GM18517 (cell line): Measurements from ENCODE around the gene APOBEC3B.
"Not testable (repeated sequence)": the region's sequence is repeated elsewhere in the genome, so short reads cannot be mapped to it uniquely, and the experiment has no call there.

Experiments used
- ATAC-seq: cut with Tn5 transposase; IDR thresholded peaks from one replicate; pipeline ENCODE4 v1.9.1; 2021; ENCODE audit warnings: mild to moderate bottlenecking, moderate library complexity; ENCODE audit not compliant: unreplicated experiment

APOBEC3B gene

DNA sequence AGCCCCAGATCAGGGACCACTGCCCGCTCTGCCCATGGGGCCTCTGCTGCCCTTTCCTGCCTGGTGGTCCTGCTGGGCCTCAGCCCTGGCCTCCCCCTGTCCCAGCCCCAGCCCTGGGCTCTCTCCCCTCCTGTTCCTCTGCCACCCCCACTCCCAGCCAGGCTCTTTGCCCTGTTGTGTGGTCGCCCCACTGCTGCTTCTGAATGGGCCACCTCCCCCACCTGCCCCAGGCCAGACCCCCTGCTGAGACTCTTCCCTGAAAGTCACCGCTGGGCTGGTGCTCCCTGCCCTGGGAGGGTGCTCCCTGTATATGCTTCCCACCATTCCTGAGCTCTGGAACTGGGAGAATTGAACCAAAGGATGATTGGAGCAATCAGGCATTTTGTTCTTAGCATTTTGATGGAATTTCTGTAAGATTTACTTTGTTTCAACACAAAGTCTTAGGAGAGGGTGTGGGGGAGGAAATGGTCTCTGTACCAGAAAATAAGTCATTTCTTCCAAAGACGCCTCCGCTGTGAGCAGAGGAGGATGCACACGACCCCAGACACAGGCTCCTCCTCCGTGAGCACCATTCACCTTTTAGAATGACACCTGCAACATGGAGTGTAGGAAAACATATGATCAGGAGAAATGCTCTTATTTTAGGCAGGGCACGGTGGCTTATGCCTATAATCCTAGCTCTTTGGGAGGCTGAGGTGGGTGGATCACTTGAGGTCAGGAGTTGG lies 5.2 kb downstream of the APOBEC3B start:
- ATAC-seq: no peak

DNA sequence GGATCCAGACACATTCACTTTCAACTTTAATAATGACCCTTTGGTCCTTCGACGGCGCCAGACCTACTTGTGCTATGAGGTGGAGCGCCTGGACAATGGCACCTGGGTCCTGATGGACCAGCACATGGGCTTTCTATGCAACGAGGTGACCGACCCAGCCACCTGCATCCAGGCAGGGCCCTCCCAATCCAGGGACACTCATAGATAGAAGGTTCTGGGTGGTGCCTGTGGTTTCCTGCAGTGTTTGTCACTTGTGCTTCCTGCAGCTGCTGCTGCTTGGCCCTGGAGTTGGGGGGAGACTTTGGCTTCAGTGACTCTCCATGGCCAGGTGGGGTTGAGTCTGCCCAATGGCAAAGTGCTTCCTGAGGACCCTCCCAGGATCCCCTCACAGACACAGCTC lies 7.3 kb downstream of the APOBEC3B start:
- no peak for ATAC-seq

DNA sequence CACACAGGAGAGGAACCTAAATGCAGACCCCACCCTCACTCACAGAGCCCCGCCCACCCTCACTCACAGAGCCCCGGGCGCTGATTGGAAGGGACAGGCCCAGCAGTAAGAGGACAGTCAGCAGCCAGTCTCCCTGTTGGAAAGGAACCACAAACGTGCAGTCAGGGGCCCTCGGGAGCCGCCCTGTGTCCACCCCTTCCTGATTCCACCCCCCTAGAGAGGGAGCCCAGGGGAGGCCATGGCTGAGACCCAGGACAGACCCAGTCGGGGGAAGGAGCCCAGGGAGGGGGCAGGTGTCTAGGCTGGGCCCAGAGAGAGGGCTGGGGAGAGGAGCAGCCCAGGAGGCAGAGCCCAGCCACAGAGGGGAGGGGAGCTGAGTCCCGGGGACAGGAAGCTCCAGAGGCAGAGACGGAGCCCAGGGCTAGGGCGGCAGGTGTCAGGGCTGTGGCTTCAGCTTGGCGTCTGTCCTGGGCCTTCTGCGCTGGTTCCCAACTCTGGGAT lies 10.8 kb downstream of the APOBEC3B start:
- ATAC-seq: not testable (repeated sequence)

DNA sequence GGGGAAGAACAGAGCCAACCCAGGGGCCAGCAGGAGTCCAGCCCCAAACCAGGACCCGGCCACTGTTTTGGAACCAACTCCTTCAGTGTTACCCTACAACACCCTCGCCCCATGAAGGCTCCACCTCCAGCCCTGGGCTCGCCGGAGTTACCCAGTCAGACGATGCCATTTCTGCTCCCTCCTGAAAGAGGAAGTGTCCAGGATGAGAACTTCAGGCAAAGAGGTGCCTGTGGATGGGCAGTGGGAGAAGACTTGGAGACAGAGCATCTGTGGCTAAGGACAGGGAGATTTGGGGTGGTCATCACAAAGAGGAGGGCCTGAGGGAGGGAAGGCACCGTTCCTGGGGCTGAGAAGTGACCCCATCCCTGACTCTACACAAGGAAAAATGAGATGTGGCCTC lies 14.0 kb downstream of the APOBEC3B start:
- ATAC-seq: no peak

DNA sequence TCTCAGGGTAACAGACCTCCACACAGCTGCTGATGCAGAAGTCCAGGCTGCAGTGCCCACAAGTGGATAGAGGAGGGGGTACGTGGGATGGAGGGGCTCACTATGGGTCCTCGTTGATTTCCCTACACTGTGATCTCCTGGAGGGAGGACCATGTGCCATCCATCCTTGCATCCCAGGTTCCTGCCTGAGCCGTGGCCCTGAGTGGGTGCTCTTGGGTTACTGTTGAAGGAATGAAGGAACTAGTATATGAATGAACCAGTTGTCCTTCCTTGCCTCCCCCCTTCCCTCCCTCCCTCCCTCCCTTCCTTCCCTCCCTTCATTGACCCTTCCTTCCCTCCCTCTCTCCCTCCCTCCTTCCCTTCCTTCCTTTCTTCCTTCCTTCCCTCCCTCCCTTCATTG lies 15.4 kb downstream of the APOBEC3B start:
- no peak for ATAC-seq

DNA sequence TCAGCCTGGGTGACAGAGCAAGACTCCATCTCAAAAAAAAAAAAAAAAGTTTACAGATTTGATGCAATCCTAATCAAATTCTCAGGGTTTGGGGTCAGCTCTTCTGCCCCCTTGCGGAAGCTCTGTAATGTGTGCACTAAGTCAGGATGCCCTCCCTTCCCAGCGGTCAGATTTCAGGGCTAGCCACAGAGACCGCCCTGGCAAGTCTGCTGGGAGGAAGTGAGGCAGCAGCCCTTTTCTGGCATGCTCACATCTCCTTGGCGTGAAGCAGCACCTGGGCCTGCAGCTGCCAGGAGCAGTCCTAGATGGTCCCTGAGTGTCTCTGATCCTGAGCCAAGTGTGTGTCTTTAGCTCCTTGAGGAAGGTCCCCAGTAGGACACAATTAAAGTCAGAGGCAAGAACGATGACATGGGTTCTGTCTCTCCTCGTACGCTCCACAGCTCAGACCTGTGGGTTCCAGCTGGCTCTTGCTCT lies 21.1 kb downstream of the APOBEC3B start:
- ATAC-seq: peak; percentile 70

DNA sequence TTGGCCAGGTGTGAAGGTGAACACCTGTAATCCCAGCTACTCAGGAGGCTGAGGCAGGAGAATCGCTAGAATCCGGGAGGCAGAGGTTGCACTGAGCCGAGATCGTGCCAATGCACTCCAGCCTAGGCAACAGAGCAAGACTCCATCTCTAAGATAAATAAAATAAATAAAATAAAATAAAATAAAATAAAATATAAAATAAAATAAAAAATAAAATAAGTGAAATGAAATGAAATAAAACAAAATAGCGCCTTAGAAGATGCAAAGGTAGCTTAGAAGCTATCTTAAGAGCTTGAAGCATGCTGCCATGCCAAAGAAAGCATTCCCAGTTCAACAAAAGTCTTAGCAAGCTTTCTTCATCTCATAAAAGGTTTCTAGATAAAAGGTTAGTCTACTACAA lies 25.0 kb downstream of the APOBEC3B start:
- no peak for ATAC-seq

DNA sequence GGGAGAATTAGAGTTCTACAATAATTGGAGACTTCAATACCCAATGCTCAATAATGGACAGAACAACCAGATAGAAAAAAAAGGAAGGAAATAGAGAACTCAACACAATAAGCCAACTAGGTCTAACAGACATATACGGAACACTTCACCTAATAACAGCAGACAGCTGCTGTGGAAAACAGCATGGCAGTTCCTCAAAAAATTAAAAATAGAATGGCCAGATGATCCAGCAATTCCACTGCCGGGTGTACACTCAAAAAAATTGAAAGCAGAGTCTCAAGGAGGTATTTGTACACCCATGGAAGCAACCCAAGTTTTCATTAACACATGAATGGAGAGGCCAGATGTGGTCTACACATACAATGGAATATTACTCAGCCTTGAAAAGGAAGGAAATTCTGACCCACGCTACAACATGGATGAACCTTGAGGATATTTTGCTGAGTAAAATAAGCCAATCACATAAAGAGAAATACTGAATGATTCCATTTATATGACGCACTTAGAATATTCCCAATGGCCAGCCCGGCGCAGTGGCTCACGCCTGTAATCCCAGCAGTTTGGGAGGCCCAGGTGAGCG lies 26.2 kb downstream of the APOBEC3B start:
- not testable (repeated sequence) for ATAC-seq

DNA sequence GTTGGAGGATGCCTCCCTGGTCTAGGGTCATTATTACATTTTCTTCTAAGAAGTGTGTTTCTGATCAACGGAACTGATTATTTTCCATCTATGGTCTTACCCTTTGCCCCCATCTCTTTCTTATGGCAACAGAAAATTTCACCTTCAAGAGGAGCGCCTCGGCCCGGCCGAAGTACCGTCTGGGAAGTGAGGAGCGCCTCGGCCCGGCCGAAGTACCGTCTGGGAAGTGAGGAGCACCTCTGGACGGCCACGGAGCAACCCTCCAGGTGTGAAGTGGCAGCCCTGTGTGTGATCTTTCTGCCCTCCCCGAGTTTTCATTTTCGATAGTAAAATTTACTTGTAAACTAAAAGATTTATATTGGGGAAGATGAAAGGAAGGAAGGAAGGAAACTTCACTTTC lies 28.8 kb downstream of the APOBEC3B start:
- ATAC-seq: no peak

DNA sequence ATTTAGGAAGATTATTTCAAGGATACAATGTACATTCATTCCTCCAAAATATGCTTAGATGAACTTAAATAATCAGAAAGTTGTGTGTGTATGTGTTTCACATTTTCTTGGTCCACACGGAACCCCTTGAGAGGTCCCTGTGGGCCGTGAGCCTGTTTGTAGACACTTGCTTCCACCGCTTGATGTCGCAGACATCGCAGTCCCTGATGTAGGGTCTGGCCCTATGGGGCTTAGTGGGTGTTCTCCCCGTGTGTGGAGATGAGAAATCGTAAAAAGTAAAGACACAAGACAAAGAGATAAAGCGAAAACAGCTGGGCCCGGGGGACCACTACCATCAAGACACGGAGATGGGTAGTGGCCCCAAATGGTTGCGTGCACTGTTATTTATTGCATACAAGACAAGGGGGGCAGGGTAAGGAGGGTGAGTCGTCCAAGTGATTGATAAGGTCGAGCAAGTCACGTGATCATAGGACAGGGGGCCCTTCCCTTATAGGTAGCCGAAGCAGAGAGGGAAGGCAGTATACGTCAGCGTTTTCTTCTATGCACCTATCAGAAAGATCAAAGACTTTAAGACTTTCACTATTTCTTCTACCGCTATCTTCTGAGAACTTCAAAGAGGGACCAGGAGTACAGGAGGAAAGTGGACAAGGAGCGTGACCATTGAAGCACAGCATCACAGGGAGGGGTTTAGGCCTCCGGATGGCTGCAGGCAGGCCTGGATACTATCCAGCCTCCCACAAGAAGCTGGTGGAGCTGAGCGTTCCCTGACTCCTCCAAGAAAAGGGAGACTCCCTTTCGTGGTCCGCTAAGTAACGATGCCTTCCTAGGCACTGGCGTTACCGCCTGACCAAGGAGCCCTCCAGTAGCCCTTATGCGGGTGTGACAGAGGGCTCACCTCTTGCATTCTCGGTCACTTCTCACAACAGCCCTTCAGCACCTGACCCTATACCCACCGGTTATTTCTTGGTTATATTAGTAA lies 30.7 kb downstream of the APOBEC3B start:
- no peak for ATAC-seq

DNA sequence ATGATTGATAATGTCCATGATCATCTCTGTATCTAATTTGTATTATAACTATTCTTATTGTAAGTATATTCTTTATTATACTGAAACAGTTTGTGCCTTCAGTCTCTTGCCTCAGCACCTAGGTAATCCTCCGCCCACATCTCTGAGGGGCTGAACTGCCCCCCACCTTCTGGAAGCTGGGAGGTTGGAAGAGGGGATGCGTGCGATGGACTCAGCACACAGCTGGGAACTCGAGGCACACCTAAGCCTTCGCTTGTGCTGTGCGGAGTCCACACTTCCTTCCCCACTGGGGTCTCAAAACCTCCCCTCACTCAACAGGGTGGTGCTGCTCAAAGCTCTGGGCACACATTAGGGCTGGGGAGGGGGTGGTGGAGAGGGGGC lies 31.4 kb downstream of the APOBEC3B start:
- ATAC-seq: peak; percentile 13

DNA sequence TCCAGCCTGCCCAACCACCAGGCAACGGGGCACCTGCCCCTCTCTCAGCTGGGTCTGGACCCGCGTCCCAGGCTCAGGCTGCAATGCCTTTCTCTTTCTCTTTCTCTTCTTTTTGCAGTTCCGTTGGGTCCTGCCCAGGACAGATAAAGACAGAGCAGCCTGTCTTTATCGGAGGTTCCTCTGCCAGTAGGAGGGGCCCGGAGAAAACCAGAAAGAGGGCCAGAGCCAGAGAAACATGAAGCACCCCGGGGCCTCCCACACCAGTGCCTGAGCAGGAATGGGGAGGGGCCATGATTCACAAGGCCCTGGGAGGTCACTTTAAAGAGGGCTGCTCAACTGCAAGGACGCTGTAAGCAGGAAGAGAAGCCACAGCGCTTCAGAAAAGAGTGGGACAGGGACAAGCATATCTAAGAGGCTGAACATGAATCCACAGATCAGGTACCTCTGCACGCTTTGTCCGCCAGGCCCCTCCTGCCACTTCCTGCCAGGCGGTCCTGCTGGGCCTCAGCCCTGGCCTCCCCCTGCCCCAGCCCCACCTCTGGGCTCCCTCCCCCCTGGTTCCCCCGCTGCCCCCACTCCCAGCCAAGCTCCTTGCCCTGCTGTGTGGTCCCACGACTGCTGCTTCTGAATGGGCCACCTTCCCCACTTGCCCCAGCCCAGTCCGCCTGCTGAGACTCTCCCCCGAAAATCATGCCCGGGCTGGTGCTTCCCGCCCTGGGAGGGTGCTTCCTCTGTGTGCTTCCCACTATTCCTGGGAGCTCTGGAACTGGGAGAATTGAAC lies 32.0 kb downstream of the APOBEC3B start, which contains the start of gene APOBEC3C:
Gene APOBEC3C, plus strand, starts transcription at position 316 of the 781 bp plus-strand sequence. Its CDS starts 106 bp downstream, at position 422.
- ATAC-seq: peak; percentile 79

DNA sequence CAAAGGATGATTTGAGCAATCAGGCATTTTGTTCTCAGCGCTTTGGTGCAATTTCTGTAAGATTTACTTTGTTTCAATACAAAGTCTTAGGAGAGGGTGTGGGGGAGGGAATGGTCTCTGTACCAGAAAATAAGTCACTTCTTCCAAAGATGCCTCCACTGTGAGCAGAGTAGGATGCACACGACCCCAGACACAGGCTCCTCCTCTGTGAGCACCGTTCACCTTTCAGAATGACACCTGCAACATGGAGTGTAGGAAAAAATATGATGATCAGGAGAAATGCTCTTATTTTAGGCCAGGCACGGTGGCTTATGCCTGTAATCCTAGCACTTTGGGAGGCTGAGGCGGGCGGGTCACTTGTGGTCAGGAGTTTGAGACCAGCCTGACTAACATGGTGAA lies 32.6 kb downstream of the APOBEC3B start:
- ATAC-seq: not testable (repeated sequence)

DNA sequence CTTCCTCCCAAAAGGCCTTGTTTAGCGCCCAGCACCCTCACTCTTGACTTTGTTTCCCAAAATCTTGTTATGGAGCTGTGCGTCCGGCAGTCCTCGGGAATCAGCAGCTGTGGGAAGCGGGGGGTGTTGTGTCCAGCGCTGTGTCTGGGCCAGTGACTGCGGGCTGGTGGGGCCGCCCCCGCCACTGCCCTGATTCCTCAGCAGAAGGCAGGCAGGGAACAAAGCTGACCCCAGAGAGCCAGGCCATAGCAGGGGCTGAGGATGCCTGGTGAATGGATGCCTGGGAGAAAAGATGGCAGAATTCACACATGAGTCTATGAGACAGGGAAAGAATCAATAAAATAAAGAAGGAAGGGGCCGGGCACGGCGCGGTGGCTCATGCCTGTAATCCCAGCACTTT lies 34.4 kb downstream of the APOBEC3B start:
- ATAC-seq: no peak

DNA sequence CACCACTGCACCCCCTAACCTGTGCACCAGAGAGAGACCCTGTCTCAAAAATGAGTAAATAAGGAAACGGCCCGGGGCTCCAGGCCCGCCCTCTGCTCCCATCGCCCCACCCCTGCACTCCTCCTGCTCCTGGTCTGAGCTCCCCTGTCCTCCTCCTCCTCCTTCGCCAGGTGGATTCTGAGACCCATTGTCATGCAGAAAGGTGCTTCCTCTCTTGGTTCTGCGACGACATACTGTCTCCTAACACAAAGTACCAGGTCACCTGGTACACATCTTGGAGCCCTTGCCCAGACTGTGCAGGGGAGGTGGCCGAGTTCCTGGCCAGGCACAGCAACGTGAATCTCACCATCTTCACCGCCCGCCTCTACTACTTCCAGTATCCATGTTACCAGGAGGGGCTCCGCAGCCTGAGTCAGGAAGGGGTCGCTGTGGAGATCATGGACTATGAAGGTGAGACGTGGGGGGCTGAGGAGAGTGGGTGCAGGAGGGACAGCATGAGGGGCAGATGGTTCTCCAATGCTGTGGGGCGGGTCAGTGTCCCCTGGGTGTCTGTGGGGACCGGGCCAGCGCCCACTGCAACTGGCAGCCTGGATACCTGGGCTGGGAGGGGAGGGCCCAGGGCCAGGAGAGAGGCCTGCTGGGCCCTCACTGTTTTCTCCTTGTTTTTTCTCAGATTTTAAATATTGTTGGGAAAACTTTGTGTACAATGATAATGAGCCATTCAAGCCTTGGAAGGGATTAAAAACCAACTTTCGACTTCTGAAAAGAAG lies 35.6 kb downstream of the APOBEC3B start:
- no peak for ATAC-seq

DNA sequence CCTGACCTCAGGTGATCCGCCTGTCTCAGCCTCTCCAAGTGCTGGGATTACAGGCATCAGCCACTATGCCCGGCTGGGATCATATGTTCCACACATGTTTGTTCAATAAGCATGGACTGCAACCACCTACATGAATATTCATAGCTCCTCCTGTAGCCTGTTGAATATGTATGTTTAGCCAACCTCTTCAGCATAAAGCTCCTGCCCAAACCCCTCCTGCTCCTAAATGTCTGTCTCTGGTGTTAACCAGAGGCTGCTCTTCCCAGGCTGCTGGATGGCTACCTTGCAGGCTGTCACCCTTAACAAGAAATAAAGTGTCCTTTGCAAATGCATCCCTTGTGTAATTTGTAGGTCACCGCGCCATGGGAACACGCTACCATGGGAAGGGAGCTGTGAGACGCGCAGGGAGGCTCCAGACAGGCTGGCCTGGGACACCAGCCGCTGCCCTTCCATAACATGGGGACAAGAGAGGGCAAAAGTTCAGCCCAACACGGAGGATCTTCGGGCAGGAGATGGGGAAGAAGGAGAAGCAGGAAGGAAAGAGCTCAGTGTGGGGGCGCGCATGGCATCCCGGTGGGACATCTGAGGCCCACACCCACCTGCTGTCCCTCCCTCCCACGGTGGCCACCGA lies 38.0 kb downstream of the APOBEC3B start:
- ATAC-seq: not testable (repeated sequence)

DNA sequence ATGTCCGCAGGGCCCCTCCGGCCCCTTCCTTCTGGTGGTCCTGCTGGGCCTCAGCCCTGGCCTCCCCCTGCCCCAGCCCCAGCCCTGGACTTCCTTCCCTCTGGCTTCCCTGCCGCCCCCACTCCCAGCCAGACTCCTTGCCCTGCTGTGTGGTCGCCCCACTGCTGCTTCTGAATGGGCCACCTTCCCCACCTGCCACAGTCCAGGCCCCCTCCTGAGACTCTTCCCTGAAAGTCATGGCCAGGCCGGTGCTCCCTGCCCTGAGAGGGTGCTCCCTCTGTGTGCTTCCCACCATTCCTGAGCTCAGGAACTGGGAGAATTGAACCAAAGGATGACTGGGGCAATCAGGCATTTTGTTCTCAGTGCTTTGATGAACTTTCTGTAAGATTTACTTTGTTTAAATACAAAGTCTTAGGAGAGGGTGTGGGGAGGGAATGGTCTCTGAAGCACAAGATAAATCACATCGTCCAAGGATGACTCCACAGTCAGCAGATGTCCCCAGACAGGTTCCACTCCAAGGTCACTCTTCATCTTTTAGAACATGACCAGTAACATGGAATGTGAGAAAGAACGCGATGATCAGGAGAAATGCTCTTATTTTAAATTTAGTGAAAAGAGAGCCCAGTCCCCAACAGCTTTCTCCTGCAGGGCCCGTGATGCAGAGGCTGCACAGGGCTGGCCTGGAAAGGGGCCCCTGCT lies 39.6 kb downstream of the APOBEC3B start:
- ATAC-seq: no peak

DNA sequence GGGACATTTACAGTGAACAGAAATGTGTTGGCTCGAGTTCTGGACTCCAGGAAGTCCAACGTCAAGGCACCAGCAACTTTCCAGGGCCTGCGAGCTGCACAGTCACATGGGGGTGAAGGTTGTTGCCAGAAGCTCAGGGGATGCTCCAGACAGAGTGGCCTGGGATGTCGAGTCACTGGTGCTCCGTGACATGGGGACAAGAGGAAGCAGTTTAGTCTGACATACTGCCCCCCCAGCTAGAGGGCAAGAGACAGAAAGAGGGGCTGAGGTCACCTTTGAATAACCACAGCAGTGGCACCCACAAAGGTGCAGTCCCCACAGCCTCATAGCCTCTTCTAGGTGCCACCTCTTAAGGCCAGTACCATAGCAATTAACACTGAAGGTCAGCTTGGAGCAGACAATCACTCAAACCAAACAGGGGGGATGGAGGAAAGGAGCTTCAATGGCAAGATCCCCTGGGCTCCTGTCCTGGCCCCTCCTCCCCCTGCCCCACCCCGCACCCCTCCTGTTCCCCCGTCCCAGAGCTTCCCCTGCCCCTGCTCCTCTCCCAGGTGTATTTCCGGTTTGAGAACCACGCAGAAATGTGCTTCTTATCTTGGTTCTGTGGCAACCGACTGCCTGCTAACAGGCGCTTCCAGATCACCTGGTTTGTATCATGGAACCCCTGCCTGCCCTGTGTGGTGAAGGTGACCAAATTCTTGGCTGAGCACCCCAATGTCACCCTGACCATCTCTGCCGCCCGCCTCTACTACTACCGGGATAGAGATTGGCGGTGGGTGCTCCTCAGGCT lies 42.6 kb downstream of the APOBEC3B start:
- ATAC-seq: no peak
